Measurements from ENCODE around the gene S1PR5. TPM values are rescaled to one million over a fixed set of nuclear protein-coding genes. Genes with fewer than 3 reads are reported as not detected.

S1PR5 gene
- total RNA-seq, 1 experiment from 2014 or later: 0.41 TPM

DNA sequence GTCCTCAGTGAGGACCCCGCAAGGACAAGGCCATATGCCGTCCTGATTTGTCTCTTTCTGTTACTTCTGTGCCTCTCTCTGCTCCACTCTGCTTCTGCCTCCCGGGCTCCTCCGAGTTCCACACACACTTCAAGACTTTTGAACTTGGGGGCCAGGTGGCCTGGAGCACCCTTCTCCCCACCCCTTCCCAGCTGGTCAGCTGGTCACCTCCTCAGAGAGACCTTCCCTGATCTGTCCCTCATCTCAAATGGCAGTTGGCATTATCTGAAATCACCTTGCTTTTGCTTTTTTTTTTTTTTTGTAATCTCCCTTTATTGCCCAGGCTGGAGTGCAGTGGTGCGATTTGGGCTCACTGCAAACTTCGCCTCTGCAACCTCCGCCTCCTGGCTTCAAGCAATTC is 2.2 kb upstream of the S1PR5 start:
- no peak for DNase-seq (ENCODE audit: low spot score)
- TF ChIP-seq EZH2 (IDR thresholded peaks at IDR 0.05; ENCODE audit: borderline replicate concordance, low read depth, low read length, poor library complexity, severe bottlenecking): no peak
- TF ChIP-seq, protein P1, sequence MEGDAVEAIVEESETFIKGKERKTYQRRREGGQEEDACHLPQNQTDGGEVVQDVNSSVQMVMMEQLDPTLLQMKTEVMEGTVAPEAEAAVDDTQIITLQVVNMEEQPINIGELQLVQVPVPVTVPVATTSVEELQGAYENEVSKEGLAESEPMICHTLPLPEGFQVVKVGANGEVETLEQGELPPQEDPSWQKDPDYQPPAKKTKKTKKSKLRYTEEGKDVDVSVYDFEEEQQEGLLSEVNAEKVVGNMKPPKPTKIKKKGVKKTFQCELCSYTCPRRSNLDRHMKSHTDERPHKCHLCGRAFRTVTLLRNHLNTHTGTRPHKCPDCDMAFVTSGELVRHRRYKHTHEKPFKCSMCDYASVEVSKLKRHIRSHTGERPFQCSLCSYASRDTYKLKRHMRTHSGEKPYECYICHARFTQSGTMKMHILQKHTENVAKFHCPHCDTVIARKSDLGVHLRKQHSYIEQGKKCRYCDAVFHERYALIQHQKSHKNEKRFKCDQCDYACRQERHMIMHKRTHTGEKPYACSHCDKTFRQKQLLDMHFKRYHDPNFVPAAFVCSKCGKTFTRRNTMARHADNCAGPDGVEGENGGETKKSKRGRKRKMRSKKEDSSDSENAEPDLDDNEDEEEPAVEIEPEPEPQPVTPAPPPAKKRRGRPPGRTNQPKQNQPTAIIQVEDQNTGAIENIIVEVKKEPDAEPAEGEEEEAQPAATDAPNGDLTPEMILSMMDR (conservative IDR thresholded peaks at IDR 0.05; ENCODE audit: low read depth, low read length): no peak
- no peak overlapping the region for H3K4me3 ChIP-seq (ENCODE audit: low read depth, low read length, poor library complexity, severe bottlenecking)
- no peaks in the 10 kb centered on the region for H3K4me1 ChIP-seq (ENCODE audit: insufficient read depth, low read length, poor library complexity, severe bottlenecking)
- BruUV-seq (replicated peaks): no TSS peak
- H3K27ac ChIP-seq (ENCODE audit: low read depth, low read length, poor library complexity, severe bottlenecking): no peak overlapping the region
- POLR2A ChIA-PET (ENCODE audit: low non-redundant PET): no interaction called here
- H3K36me3 ChIP-seq (ENCODE audit: insufficient read depth, low read length, poor library complexity, severe bottlenecking): no peaks in the 10 kb centered on the region
- intact Hi-C loops (cut with micrococcal nuclease; ENCODE audit: unreplicated experiment): no loop called here
- CTCF ChIA-PET: no interaction called here
- H3K27me3 ChIP-seq (replicated peaks; ENCODE audit: insufficient read depth, low read depth, low read length, poor library complexity): peaks cover 5% of the 10 kb centered on the region
- H3K9me3 ChIP-seq (ENCODE audit: low read depth, low read length, poor library complexity, severe bottlenecking): no peaks in the 10 kb centered on the region

DNA sequence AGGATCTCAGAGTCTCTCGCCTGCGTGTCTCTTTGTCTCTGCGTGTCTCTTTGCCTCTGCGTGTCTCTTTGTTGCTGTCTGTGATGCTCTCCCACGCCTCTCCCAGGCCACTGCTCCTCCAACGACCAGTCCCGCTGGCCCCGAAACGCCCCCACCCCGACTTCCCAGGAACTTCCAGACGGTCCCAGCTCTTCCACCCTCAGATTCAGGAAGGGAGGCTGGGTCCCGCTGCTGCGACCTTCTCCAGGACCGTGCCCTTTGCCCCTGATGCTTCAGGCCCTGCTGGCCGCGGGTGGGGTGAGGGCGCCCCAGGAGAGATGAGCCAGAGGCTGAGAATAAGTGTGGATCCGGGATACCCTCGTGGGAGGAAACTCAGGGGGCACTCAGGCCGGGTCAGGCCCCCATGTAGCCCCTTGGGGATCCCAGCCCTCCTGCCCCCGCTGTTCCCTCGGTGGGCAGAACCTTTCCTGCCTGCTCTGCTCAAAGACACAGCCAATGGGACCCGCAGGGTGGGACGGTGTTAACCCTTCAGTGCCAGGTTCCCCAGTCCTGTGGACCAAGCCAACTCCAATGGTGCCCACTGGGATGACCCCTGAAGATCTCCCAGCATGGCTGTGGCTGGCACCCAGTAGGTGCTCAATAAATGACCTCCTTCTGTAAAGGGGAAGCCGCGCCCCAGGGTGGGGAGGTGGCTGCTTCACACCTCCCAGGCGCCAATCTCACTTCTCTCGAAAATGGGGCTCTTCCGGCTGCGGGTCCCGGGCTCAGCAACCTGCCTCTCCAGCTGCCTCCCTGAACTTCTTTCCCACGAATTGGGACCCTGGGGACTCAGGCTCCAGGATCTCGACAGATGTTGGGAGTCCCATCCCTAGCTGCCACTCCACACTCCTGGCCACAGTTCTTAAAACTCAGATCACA is 1.5 kb upstream of the S1PR5 start:
- no peaks in the 10 kb centered on the region for H3K36me3 ChIP-seq (ENCODE audit: insufficient read depth, low read length, poor library complexity, severe bottlenecking)
- no peak for DNase-seq (ENCODE audit: low spot score)
- no peak overlapping the region for H3K4me3 ChIP-seq (ENCODE audit: low read depth, low read length, poor library complexity, severe bottlenecking)
- ChIA-PET CTCF (no interaction called here), POLR2A (ENCODE audit: low non-redundant PET) (interaction anchor here (0.6 kb wide), 1 partner anchor 23 kb away, joined by 6 read pairs; no protein-coding TSS in a partner anchor)
- intact Hi-C loops (cut with micrococcal nuclease; ENCODE audit: unreplicated experiment): no loop called here
- no peaks in the 10 kb centered on the region for H3K4me1 ChIP-seq (ENCODE audit: insufficient read depth, low read length, poor library complexity, severe bottlenecking)
- H3K27ac ChIP-seq (ENCODE audit: low read depth, low read length, poor library complexity, severe bottlenecking): no peak overlapping the region
- H3K27me3 ChIP-seq (replicated peaks; ENCODE audit: insufficient read depth, low read depth, low read length, poor library complexity): peaks cover 12% of the 10 kb centered on the region
- TF ChIP-seq EZH2 (IDR thresholded peaks at IDR 0.05; ENCODE audit: borderline replicate concordance, low read depth, low read length, poor library complexity, severe bottlenecking): no peak
- TF ChIP-seq, protein P1 (conservative IDR thresholded peaks at IDR 0.05; ENCODE audit: low read depth, low read length): no peak
- no peaks in the 10 kb centered on the region for H3K9me3 ChIP-seq (ENCODE audit: low read depth, low read length, poor library complexity, severe bottlenecking)
- BruUV-seq (replicated peaks): no TSS peak

DNA sequence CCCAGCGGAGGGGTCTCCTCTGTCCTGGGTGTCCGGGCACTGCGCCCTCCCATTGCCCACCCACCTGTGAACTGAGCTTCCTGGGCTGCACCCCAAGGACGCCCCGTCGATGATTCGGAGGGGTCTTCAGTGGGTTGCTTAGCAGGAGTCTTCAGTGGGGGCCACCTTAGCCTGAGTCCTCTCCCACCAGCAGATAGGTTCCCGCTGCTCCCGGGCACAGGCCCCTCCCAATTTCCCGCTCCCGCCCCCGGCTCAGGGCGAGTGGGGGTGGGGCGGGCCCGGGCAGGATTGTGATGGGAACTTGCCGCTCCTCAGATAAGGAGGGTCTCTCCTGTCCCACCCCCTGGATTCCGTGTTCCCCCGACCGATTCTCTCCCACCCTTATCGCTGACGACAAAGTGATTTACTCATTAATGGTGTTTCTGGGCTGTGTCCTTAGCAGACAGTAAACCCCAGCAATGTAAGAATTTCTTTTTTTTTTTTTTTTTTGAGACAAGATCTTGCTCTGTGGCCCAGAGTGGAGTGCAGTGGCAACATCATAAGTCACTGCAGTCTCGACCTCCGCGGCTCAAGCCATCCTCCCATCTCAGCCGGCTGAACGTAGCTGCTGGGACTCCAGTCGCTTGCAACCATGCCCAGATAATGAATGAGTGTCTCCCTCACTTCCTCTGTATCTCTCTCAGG is 655 bp upstream of the S1PR5 start:
- H3K9me3 ChIP-seq (ENCODE audit: low read depth, low read length, poor library complexity, severe bottlenecking): no peaks in the 10 kb centered on the region
- no peak overlapping the region for H3K27ac ChIP-seq (ENCODE audit: low read depth, low read length, poor library complexity, severe bottlenecking)
- TF ChIP-seq, protein P1 (conservative IDR thresholded peaks at IDR 0.05; ENCODE audit: low read depth, low read length): no peak
- TF ChIP-seq EZH2 (IDR thresholded peaks at IDR 0.05; ENCODE audit: borderline replicate concordance, low read depth, low read length, poor library complexity, severe bottlenecking): no peak
- peaks cover 20% of the 10 kb centered on the region for H3K27me3 ChIP-seq (replicated peaks; ENCODE audit: insufficient read depth, low read depth, low read length, poor library complexity)
- ChIA-PET CTCF (no interaction called here), POLR2A (ENCODE audit: low non-redundant PET) (interaction anchor here (0.6 kb wide), 1 partner anchor 24 kb away, joined by 6 read pairs; no protein-coding TSS in a partner anchor)
- intact Hi-C loops (cut with micrococcal nuclease; ENCODE audit: unreplicated experiment): no loop called here
- H3K4me1 ChIP-seq (ENCODE audit: insufficient read depth, low read length, poor library complexity, severe bottlenecking): no peaks in the 10 kb centered on the region
- no peaks in the 10 kb centered on the region for H3K36me3 ChIP-seq (ENCODE audit: insufficient read depth, low read length, poor library complexity, severe bottlenecking)
- BruUV-seq (replicated peaks): no TSS peak
- H3K4me3 ChIP-seq (ENCODE audit: low read depth, low read length, poor library complexity, severe bottlenecking): peak overlapping the region; percentile 53
- DNase-seq (ENCODE audit: low spot score): peak; percentile 45

Measured in A673 (cell line).